Esophagus muscularis mucosa (tissue), 4 donors: ENCODE data around the gene TCAP. TPM values are rescaled to one million over a fixed set of nuclear protein-coding genes. Genes with fewer than 3 reads are reported as not detected.

Source experiments
- DNase-seq: peaks from one replicate; pipeline ENCODE4 v3.0.0-alpha.2; 2017; ENCODE audit errors: extremely low spot score
- H3K27ac ChIP-seq, 4 donors: fragments of 200-600 bp; sonication (generic); replicated peaks in 1 of 4; 1 replicate in 3 of 4; 2 replicates in 1 of 4; pipeline ENCODE4 v1.5.1; 2016 to 2019; ENCODE audit warnings: mild to moderate bottlenecking in 1 of 4
- H3K27me3 ChIP-seq, 4 donors: fragments of 200-600 bp; sonication (generic); one replicate each; pipeline versions ENCODE4 v1.5.1 to v1.6.0; 2016 to 2019
- H3K36me3 ChIP-seq, 4 donors: fragments of 200-600 bp; sonication (generic); one replicate each; pipeline ENCODE4 v1.5.1; 2016 to 2019
- H3K4me1 ChIP-seq, 4 donors: fragments of 200-600 bp; sonication (generic); one replicate each; pipeline ENCODE4 v1.5.1; 2016 to 2019
- H3K4me3 ChIP-seq, 4 donors: fragments of 200-600 bp; sonication (generic); 1 replicate in 2 of 4; 2 replicates in 2 of 4; pipeline ENCODE4 v1.5.1; 2016 to 2019; ENCODE audit warnings: mild to moderate bottlenecking in 4 of 4, moderate library complexity in 1 of 4
- H3K9me3 ChIP-seq, 4 donors: fragments of 200-600 bp; sonication (generic); 1 replicate in 3 of 4; 2 replicates in 1 of 4; pipeline ENCODE4 v1.5.1; 2016 to 2019
- CTCF ChIP-seq, 3 experiments: fragments of 200-600 bp in 2 of 3; fragments of 450-650 bp in 1 of 3; sonication (generic) in 2 of 3; IDR thresholded peaks; one replicate each; pipeline ENCODE4 v1.5.1; 2017 to 2019; ENCODE audit warnings: antibody characterized with exemption in 3 of 3, mild to moderate bottlenecking in 2 of 3, moderate library complexity in 1 of 3
- EP300 ChIP-seq: sonication (generic); formaldehyde crosslinking; IDR thresholded peaks from one replicate; pipeline ENCODE4 v1.6.1; 2017; ENCODE audit warnings: antibody characterized with exemption
- POLR2A ChIP-seq: fragments of 450-650 bp; IDR thresholded peaks from one replicate; pipeline ENCODE4 v1.6.1; 2017; ENCODE audit warnings: antibody characterized with exemption, moderate library complexity, mild to moderate bottlenecking, low read depth
- POLR2AphosphoS5 ChIP-seq, 2 donors: sonication (generic); formaldehyde crosslinking; IDR thresholded peaks; one replicate each; pipeline ENCODE4 v1.6.1; 2017; ENCODE audit warnings: antibody characterized with exemption in 2 of 2
- WGBS: methylation state at CpG from one replicate; pipeline ENCODE4 v1.1.5; 2018; 5-methylcytosine and 5-hydroxymethylcytosine counted together
- intact Hi-C: fragments of 100-400 bp; cut with DNase I; formaldehyde crosslinking; loops from one replicate; pipeline ENCODE4 v1.15.1; 2023
- total RNA-seq, 4 donors: library from RNA; depleted of rRNA; stranded (reverse); fragments of >200 nt; gene quantifications; one replicate each; pipeline versions ENCODE4 v1.1.0 to v1.2.1, GENCODE V29; 2016

TCAP gene
- total RNA-seq, 4 donors from 2014 or later, result 0.99 to 2.1 (median 1.3) TPM

- H3K36me3 ChIP-seq, result peaks cover 0 to 62% (median 34%) of the 10 kb centered on the region in 4 donors
Measured at GRCh38 chr17:39683295-39683939, 18.3 kb downstream of the TCAP start.

GRCh38 chr17:39684369-39685192 lies 19.4 kb downstream of the TCAP start:
- WGBS, result 93% methylated on average over 12 of the region's 12 CpGs
- TF ChIP-seq EP300 (no peak), CTCF (IDR thresholded peaks at IDR 0.05) (no peak), POLR2AphosphoS5 (IDR thresholded peaks at IDR 0.05) (no peak), POLR2A (no peak)
- H3K4me3 ChIP-seq, result no peak overlapping the region
- peaks cover 0 to 53% (median 34%) of the 10 kb centered on the region in 4 donors for H3K36me3 ChIP-seq
- H3K27ac ChIP-seq, result no peak overlapping the region
- DNase-seq, result no peak
- H3K27me3 ChIP-seq, result no peaks in the 10 kb centered on the region
- intact Hi-C loops, result loop anchor here (5.0 kb wide), 1 partner anchor 43 kb away; no protein-coding TSS in a partner anchor
- H3K9me3 ChIP-seq, result no peaks in the 10 kb centered on the region
- peaks cover 15 to 22% (median 18%) of the 10 kb centered on the region in 4 donors for H3K4me1 ChIP-seq

More at GRCh38 chr17:39683295-39683939, 18.3 kb downstream of the TCAP start:
- Histone ChIP-seq H3K9me3 (no peaks in the 10 kb centered on the region), H3K4me3 (no peak overlapping the region), H3K27ac (no peak overlapping the region), H3K27me3 (no peaks in the 10 kb centered on the region), H3K4me1 (peaks cover 9 to 17% (median 15%) of the 10 kb centered on the region in 4 donors)
- WGBS, result 94% methylated on average over 9 of the region's 9 CpGs
- intact Hi-C loops, result no loop called here
- DNase-seq, result no peak
- TF ChIP-seq CTCF (IDR thresholded peaks at IDR 0.05), result no peak
- no peak for TF ChIP-seq POLR2AphosphoS5 (IDR thresholded peaks at IDR 0.05)
- no peak for TF ChIP-seq POLR2A
- no peak for TF ChIP-seq EP300

GRCh38 chr17:39687101-39687545 lies 22.0 kb downstream of the TCAP start:
- 59% methylated on average over 6 of the region's 6 CpGs for WGBS
- DNase-seq, result no peak
- no peaks in the 10 kb centered on the region for H3K9me3 ChIP-seq
- no peak for TF ChIP-seq EP300
- no peak for TF ChIP-seq POLR2A
- TF ChIP-seq CTCF (IDR thresholded peaks at IDR 0.05), result no peak
- TF ChIP-seq POLR2AphosphoS5 (IDR thresholded peaks at IDR 0.05), result no peak
- peaks cover 11 to 22% (median 17%) of the 10 kb centered on the region in 4 donors for H3K4me1 ChIP-seq
- H3K36me3 ChIP-seq, result peaks cover 0 to 32% (median 26%) of the 10 kb centered on the region in 4 donors
- no peaks in the 10 kb centered on the region for H3K27me3 ChIP-seq
- H3K27ac ChIP-seq, result peak overlapping the region; percentile 83 to 91 (median 86)
- intact Hi-C loops, result loop anchor here (5.0 kb wide), 1 partner anchor 40 kb away; no protein-coding TSS in a partner anchor
- H3K4me3 ChIP-seq, result peak overlapping the region; percentile 68 to 81 (median 72)

- Histone ChIP-seq H3K4me1 (peaks cover 11 to 22% (median 17%) of the 10 kb centered on the region in 4 donors), H3K9me3 (no peaks in the 10 kb centered on the region), H3K4me3 (peak within 1 kb of the TSS; percentile 68 to 81 (median 72)), H3K27me3 (no peaks in the 10 kb centered on the region), H3K36me3 (peaks cover 0 to 28% (median 24%) of the 10 kb centered on the region in 4 donors), H3K27ac (peak within 1 kb of the TSS; percentile 83 to 91 (median 86))
- DNase-seq, result peak; percentile 97
- intact Hi-C loops, result loop anchor here (5.0 kb wide), 1 partner anchor 39 kb away; no protein-coding TSS in a partner anchor
- WGBS, result 5% methylated on average over 22 of the region's 45 CpGs
- TF ChIP-seq POLR2AphosphoS5 (IDR thresholded peaks at IDR 0.05), result peak; percentile 72 to 79
- no peak for TF ChIP-seq EP300
- TF ChIP-seq CTCF (IDR thresholded peaks at IDR 0.05), result peak in 1 of 3 experiments; percentile 22
- TF ChIP-seq POLR2A, result no peak
Measured at GRCh38 chr17:39687546-39688474, 22.7 kb downstream of the TCAP start, which contains the start of gene PGAP3. PGAP3 (minus strand) TSS chr17:39688057; CDS start chr17:39688014, 43 bp downstream.
